SHP77 (cell line): ENCODE results near the gene PDGFD.

Experiments
- DNase-seq, 2 experiments: peaks; one replicate each; lab custom pipeline; 2025; lab: John Stamatoyannopoulos, UW

The PDGFD gene

DNA sequence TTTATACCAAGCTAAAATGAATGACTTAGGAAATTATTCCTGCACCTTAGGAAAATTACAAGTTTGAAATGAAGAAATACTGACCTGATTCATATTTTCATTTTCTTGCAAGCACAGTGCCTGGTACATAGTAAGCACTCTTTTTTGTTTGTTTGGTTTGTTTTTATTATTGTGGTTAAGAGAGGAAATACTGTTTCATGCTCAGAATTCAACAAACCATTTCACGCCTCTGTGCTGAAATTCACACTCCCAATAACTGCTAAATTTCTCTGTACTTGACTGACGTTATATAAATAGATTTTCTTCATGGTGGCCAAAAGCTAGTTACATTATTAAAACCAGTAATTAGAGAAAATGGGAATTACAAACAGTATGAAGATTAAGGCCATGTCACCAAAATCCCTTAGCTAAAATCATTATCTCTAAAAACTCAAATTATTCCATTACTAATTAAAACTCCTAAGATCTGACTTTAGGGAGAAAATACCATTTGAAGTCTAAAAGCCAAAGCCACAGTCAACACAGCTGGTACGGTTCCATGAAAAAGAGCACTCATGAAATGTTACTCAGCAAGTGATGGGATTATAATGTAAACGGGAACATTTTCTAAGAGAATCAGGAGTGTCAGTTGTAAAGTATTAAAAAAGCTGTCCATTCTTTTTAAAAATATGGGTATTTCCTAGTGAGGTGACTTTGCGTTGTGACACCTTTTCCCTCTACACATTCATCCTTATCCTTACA lies 205.3 kb downstream of the PDGFD start:
- DNase-seq = no peak

GRCh38 chr11:103953797-103954486 lies 210.0 kb downstream of the PDGFD start:
- DNase-seq = peak; percentile 80 to 90

- no peak for DNase-seq
Observed at GRCh38 chr11:103949781-103950180, 214.2 kb downstream of the PDGFD start.

- DNase-seq = no peak
Observed at GRCh38 chr11:103948187-103948763, 215.7 kb downstream of the PDGFD start.

DNA sequence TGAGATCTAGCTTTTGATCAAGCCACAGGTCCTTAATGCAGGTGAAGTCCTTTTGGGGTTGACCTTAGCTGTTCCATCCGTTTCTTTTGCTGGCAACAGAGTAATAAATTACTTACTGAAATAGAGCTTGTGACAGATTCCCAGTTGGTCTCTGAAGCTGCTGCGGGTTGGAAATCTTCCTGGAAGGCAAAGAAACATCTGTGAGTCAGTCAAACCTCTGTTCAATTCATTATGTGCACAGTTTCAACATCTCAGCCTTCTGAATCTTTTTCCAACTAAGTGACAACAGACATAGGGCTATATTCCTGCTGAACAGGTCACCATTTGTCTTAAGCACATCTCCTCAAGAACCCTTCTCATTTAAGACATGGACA lies 216.4 kb downstream of the PDGFD start:
- DNase-seq = no peak

DNA sequence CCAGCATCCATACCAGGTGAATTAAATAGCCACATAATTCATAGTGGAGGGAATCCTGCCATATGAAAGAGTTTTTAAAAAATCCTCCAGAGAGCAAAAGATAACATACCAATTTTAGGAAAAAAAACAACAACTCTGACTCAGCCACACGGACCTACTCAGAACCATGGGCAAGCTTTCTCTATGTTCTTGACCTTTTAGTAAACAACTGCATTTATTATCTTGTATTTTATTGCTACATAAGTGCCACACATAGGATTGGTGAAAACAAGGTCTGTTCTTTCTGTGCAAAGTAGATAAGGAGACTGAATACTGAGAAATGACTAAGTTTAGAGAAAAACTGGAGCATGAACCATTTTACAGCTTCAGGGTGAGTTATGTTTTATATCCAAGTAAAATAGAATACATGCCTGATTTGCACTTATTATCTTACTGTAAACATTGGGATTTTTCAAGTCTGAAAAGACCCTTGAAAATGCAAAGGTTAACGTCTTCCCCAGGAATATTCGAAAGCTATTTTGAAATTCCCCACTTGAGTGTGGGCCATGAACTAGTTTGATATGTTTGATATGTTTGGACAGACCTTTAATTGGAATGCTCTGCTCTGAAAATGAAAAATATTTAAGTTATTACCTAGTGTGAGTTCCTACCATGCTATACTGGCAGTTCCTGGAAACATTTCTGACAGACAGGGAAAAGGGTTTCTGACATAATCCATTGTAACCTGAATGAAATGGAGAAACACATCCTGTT lies 217.0 kb downstream of the PDGFD start:
- no peak for DNase-seq

- DNase-seq = no peak
Observed at GRCh38 chr11:103944251-103944940, 219.6 kb downstream of the PDGFD start.

DNA sequence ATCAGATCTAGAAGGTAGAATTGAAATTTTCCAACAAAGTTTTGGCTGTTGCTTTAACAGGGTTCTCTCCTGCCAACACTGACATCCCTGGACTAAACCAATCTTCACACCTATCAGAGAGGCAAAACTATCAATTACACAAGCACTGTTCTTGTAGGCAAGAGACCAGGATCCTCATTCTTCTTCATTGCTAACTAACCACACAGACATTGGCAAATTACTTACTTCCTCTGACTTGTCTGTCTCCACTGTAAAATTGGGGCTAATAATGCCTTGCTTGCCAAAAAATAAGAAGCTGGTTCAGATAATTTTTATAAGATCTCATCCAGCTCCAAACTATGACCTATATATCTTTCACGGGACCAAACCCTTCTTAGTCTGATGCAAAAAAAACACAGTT lies 221.3 kb downstream of the PDGFD start:
- DNase-seq = no peak

DNA sequence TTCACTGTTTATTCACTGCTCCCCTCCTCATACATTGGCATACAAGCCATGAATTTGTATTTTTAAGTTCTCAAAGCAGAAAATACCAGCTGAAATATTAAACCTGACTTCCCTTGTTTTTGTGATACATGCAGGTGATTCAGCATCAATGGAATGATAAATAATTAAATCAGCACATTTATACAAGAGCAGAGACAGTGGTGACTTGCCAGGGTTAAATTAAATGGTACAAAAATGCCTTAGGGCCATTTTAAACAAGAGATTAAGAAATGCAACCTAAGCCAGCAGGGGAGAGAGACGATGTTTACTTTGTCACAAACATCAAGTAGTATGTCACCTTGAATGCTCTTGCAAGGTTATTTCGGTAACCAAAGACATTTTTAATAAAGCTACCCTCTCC lies 223.4 kb downstream of the PDGFD start:
- no peak for DNase-seq

DNA sequence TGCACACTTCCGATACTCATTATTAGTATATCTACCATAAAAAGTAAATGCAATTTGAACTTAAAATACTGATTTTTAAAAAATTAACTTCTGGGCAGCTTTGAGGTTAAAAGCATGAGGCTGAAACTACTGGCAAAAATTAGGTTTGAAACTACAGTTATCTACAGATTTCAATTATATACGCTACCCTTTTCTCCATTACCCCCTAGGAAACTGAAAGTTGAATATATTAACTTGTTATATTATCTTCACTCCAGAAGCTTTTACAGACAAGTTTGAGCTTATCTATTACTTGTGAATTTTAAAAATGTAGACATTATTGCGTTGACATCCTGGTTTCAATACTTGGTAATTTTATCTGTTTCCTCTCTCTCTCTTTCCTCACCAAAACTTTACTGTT lies 224.3 kb downstream of the PDGFD start:
- no peak for DNase-seq

GRCh38 chr11:103936059-103936458 lies 227.9 kb downstream of the PDGFD start:
- DNase-seq = no peak

- DNase-seq = no peak
Observed at GRCh38 chr11:103935219-103935618, 228.7 kb downstream of the PDGFD start.

DNA sequence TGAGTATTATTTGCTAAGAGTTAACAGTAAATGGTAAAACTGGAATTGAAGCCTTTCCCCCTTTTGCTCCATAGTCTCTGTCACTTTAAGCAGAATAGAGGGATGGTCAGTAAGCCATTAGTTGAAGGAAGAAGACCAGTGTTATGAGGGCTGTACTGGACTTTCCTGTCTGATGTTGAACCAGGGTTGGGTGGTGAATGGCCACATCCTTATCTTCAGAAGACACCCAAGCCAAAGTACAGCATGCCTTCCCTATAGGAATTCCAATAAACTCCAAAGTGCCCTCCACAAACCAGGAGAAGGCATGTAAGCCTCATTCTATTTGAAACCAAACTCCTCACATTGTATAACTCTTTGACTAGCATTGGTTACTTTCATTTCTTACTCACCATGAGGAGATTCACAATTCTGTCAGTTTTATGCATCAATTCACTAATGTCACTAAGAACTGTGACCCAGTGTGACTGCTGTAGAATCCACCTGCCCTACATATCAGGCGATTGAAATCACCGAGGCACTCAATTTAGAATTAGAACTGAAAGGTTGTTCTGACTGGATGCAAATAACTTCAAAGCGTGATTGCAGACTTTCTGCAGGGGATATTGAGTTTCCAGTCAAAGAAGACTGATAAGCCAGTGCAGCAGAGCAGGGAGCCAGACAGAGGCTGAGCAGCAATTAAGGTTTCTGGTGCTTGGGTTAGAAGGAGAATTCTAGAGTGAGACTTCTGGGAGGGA lies 234.6 kb downstream of the PDGFD start:
- DNase-seq = no peak

- no peak for DNase-seq
Observed at GRCh38 chr11:103928802-103929161, 235.2 kb downstream of the PDGFD start.

GRCh38 chr11:103928040-103928801 lies 235.7 kb downstream of the PDGFD start:
- DNase-seq = no peak

- DNase-seq = no peak
Observed at GRCh38 chr11:103927535-103927934, 236.4 kb downstream of the PDGFD start.

GRCh38 chr11:103926990-103927389 lies 237.0 kb downstream of the PDGFD start:
- DNase-seq = no peak

DNA sequence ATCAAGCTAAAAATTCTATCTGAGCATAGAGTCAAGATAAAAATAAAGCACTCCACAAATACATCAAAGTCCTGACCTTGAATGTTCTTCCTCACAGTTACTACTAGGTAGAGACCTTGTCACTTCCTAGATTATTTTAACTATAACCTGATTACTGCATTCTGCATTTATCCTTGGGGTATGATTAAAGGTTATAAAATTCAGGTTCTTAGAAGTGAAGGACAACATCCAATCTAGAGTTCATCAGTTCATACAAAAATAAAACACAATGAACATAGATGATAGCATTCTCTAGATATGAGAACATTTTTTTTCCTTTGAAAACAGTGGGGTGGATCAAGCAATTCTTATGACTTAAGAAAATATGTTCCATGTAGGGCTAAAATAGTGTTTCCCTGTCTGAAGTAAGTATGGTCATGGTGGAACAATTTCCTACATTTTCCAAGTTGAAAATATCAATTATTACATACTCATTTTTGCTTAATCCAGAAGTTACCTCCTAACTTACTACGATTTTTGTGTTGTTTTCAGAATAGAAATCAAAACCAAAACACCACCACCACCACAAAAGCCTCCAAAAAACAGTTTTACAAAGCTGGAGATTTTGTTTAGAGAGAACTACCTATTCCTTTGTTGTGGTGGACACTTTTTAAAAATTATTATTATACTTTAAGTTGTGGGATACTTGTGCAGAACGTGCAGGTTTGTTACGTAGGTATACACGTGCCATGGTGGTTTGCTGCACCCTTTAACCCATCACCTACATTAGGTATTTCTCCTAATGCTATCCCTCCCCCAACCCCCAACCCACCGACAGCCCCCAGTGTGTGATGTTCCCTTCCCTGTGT lies 239.6 kb downstream of the PDGFD start:
- no peak for DNase-seq

DNA sequence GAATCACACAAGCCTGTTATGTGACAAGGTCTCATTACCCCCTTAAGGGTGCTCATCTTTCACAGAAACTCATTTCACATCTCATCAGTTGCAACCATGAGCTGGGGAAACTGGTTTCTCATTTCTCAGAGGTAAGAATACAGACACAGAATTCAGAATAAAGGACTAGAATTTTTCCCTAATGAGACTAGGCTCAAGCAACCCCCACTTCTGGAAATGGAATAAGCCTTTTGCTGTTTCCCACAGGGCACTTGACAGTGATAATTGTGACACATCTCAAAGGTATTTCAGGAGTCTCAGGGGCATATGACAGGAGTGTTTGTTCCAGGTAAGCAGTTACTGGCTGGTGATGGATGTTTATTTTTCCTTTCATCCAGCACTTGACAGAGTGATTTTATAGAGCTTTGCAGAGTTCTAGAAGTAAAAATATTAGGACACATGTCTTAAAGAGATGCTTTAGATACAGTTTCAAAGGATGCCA lies 240.5 kb downstream of the PDGFD start:
- DNase-seq = no peak

DNA sequence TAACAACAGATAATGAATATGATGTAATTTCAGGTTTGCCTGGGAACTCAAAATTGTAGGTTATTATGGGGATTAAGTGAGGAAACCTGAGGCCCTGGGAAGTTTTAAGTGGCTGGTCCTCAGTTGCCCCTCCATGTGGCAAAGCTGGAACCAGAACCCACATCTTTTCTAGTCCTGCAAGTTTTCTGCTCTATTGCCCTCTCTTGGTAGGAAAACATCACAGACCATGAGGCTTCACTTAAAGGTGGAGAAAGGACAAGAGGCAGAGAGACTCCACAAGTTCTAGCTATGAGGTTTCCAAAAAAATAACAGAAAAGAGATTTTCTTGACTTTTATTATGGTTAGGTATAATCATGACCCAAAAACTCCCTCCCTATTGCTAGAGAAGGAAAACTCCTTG lies 243.0 kb downstream of the PDGFD start:
- no peak for DNase-seq
